ENCODE measurements around the gene GP1BA.

GP1BA gene

DNA sequence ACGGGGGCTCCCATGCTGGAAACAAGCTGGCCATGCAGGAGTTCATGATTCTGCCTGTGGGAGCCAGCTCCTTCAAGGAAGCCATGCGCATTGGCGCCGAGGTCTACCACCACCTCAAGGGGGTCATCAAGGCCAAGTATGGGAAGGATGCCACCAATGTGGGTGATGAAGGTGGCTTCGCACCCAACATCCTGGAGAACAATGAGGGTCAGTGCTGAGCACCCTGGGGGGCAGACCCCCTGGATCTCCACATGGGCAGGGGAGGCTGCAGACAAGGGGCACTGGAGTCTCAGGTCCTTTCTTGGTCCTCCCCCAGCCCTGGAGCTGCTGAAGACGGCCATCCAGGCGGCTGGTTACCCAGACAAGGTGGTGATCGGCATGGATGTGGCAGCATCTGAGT, 23.0 kb downstream of the GP1BA start:
- H3K4me3 ChIP-seq (ENCODE audit: low read depth, low read length) = no peak overlapping the region
- TF ChIP-seq, protein P1, sequence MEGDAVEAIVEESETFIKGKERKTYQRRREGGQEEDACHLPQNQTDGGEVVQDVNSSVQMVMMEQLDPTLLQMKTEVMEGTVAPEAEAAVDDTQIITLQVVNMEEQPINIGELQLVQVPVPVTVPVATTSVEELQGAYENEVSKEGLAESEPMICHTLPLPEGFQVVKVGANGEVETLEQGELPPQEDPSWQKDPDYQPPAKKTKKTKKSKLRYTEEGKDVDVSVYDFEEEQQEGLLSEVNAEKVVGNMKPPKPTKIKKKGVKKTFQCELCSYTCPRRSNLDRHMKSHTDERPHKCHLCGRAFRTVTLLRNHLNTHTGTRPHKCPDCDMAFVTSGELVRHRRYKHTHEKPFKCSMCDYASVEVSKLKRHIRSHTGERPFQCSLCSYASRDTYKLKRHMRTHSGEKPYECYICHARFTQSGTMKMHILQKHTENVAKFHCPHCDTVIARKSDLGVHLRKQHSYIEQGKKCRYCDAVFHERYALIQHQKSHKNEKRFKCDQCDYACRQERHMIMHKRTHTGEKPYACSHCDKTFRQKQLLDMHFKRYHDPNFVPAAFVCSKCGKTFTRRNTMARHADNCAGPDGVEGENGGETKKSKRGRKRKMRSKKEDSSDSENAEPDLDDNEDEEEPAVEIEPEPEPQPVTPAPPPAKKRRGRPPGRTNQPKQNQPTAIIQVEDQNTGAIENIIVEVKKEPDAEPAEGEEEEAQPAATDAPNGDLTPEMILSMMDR (IDR thresholded peaks at IDR 0.05; ENCODE audit: insufficient read depth, low read length, missing control alignments) = no peak
- CTCF ChIA-PET = interaction anchor here (0.8 to 2.8 kb wide), 3 partner anchors 11 to 46 kb away, joined by 3 to 16 read pairs (median 3); partner anchors contain the start of gene SPAG7
- POLR2A ChIA-PET = interaction anchor here (1.2 to 6.6 kb wide), 2 partner anchors 8 to 10 kb away, joined by 3 to 112 read pairs; partner anchors contain the start of gene SPAG7
- no peak for DNase-seq (ENCODE audit: low read depth, low spot score)

DNA sequence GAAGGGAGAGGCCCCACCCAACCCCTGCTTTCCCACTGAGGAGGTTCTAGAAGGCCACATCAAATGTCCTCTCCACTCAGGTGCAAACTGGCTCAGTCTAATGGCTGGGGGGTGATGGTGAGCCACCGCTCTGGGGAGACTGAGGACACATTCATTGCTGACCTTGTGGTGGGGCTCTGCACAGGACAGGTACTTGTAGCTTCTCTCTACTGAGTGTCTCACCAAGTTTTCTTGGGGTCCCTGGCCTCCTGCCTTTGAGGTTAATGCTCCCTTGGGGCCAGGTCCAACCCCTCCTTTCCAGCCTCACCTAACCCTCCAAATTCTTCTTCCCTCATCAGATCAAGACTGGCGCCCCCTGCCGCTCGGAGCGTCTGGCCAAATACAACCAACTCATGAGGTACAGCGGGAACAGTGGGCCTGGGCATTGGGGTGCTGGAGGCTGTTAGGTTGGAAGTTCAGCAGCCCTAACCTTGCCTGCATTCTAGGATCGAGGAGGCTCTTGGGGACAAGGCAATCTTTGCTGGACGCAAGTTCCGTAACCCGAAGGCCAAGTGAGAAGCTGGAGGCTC, 24.5 kb downstream of the GP1BA start:
- TF ChIP-seq, protein P1 (IDR thresholded peaks at IDR 0.05; ENCODE audit: insufficient read depth, low read length, missing control alignments) = no peak
- CTCF ChIA-PET = interaction anchor here (1.1 to 2.8 kb wide), 2 partner anchors 10 to 24 kb away, joined by 3 to 16 read pairs; partner anchors contain the start of gene SPAG7
- no peak for DNase-seq (ENCODE audit: low read depth, low spot score)
- no peak overlapping the region for H3K4me3 ChIP-seq (ENCODE audit: low read depth, low read length)
- POLR2A ChIA-PET = interaction anchor here (1.6 to 2.0 kb wide), 2 partner anchors 8 to 10 kb away, joined by 5 to 9 read pairs; partner anchors contain the start of genes PFN1 and SPAG7

DNA sequence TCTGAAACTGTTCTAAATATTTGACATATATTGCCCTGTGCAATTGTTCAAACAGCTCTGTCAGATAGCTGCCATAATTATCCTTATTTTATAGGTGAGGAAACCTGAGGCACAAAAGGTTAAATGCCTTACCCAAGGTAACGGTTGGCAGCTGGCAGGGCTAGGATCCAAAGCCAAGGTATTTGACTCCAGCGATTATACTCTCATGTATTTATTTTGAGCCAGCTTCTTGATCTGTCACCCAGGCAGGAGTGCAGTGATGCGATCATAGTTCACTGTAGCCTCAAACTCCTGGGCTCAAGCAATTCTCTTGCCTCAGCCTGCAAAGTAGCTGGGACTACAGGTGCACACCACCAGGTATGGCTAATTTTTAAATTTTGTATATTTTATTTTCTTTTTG, 26.0 kb downstream of the GP1BA start:
- POLR2A ChIA-PET = interaction anchor here (1.6 to 2.0 kb wide), 2 partner anchors 9 kb away, joined by 5 to 9 read pairs; partner anchors contain the start of genes PFN1 and SPAG7
- no peak overlapping the region for H3K4me3 ChIP-seq (ENCODE audit: low read depth, low read length)
- DNase-seq (ENCODE audit: low read depth, low spot score) = no peak
- TF ChIP-seq, protein P1 (IDR thresholded peaks at IDR 0.05; ENCODE audit: insufficient read depth, low read length, missing control alignments) = no peak
- CTCF ChIA-PET = interaction anchor here (1.1 kb wide), 1 partner anchor 23 kb away, joined by 3 read pairs; no protein-coding TSS in a partner anchor

DNA sequence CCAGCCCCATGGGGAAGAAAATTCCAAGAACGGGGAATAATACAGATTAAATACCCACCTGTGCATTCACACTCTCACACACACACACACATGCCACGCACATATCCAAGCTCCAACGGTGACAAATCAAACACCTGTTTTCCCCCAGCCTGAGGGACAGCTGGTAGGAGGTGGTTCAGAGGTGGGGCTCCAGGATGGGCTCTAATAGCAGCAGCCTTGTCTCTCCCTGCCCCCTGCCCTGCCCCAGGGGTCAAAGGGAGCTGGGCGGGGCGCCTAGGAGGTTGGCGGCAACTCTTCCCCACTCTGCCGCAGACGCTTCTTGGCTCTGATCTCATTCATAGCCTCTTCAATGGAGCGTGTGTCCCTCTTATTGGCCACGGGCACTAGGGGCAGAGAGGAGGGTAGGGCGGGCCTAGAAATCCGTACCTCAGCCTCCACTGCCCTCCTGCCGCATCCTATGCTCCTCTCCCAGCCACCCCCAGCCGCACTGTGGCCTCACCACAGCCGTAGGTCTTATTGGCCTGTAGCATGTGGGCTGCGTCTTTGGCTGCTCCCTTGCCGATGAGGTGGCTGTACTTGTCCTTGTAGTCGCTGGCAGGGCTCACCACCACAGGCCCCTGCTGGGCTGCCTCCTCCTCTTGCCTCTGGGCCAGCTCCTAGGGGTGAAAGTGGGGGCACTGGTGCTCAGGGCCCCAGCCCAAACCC, 27.3 kb downstream of the GP1BA start:
- DNase-seq (ENCODE audit: low read depth, low spot score) = no peak
- no peak overlapping the region for H3K4me3 ChIP-seq (ENCODE audit: low read depth, low read length)
- POLR2A ChIA-PET = interaction anchor here (1.3 kb wide), 1 partner anchor 19 kb away, joined by 4 read pairs; the partner anchor contains the start of genes RNF167 and SLC25A11
- TF ChIP-seq, protein P1 (IDR thresholded peaks at IDR 0.05; ENCODE audit: insufficient read depth, low read length, missing control alignments) = no peak
- CTCF ChIA-PET = no interaction called here

DNA sequence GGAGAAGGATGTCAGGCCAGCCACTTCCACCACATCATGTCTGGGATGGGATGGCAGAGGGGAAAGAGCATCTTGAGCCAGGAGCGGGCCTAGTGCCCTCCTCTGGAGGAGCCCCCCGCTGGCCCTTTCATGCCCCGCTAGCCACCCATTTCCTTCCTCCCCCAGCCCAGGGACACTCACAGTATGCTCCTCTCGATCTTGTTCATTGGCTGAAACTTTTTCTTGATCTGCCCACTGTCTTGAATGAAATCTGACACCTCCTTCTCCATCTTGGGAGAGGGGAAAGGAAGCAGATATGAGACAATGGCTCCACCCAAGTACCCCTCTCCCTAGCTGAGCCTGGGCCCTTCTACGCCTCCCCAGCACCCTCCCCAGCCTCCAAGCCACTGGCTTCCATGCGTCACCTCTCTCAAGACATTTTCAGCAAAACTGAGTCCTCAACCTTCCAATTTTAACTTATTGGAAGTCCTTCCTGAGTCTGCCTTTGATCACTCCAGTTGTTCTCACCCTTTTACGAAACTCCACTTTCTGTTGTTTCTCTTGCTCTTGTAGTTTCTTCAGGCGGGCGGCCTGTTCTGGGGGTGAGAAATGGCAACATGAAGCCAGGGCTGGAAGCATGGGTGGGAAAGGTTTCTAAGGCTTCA, 28.3 kb downstream of the GP1BA start:
- POLR2A ChIA-PET = interaction anchor here (1.3 kb wide), 1 partner anchor 20 kb away, joined by 4 read pairs; the partner anchor contains the start of genes RNF167 and SLC25A11
- no peak overlapping the region for H3K4me3 ChIP-seq (ENCODE audit: low read depth, low read length)
- CTCF ChIA-PET = no interaction called here
- TF ChIP-seq, protein P1 (IDR thresholded peaks at IDR 0.05; ENCODE audit: insufficient read depth, low read length, missing control alignments) = no peak
- DNase-seq (ENCODE audit: low read depth, low spot score) = no peak

Measured in AG04449 (cell line).